NCI-H345 treated with DMSO at 0.1 percent for 48 hours (cell line): ENCODE measurements around the gene SPA17.

ENCODE experiments used
- DNase-seq: peaks from one replicate; lab custom pipeline; 2025; ENCODE audit not compliant: unreplicated experiment; lab: John Stamatoyannopoulos, UW

Gene SPA17

DNA sequence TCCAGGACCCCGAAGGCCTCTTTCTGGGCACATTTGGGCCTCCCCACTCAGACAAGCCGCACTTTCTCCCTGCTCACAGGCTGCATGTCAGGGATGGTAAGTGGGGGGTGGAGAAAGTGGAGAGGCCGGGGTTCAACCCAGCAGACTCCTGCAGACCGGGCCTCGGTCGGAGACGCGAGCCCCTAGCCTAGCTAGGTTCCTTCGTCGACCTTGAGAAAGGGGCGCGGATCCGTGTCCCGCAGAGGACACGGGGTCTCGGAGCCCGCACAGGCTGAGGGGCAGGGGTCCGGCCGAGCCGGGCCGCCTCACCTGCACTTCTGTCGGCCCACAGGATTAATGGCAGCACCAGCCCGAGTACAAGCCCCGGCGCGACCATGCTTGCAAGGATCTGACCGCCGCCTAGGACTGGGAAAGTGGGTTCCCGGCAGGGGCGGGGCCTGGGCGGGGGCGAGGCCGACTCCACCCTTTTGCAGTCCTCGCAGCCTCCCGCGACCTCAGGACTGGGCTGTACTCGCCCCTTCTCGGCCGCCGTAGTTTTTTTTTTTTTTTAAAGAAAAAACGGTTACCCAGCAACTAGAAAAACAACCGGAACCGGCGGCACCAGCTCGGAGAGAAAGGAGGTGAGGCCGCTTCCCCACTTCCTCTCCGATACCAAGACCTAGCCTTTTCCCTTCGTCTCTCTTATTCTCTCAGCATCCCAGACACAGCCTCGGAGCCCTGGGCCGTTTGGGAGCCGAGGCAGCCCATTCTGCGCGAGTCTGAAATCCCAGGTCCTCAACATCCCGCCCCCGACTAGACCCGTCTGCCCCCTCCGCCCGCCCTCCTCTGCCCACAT, at the start of gene SPA17, which contains the start of gene SIAE:
Gene SPA17 (plus strand): TSS at position 572 of the 835 bp plus-strand sequence. CDS start 1,361 bp downstream, outside the sequence.
Gene SIAE (minus strand): TSS at position 407 of the 835 bp plus-strand sequence. CDS start 31 bp downstream, at position 376.
- peak; percentile 76 for DNase-seq

DNA sequence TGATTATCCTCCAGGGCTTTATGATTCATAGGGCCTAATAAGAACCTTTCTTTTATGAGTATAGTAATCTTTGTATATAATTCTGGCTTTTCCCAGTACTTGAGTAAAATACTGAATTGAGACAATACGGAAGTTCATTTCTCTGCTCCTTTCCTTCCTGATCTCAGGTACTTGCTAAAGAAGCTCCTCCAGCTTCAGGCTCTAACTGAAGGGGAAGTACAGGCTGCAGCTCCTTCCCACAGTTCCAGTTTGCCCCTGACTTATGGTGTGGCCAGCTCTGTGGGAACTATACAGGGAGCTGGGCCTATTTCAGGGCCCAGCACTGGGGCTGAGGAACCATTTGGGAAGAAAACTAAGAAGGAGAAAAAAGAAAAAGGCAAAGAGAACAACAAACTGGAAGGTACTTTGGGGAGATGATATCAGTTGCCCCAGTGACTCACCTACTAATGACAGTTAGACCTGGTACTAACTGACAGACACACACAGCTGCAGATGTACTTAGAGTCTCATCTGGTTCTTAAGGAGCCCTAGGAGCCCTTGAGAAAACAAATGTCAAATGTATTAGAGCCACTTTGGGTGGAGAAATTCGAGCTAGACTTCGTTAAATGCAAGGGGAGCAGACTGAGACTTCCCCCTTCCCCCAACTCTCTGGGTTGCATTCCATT, 48.1 kb upstream of the SPA17 start:
- no peak for DNase-seq

DNA sequence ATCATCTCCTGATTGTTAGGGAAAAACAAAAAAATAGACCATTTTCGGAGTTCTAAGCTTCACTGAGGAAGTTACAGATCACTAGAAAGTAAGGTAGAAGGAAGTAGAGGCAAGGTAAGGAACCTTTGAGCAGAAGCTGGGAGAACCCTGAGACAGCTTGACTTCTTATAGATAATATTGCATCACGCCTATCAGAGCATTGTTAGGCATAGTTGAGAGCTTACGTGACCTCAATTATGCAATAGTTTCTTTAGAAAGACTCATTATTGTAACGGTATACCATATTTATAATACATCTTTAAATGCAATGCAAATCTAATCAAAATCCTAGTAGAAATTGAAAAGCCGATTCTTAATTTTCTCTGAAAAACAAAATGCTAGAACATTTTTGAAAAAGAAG, 46.2 kb upstream of the SPA17 start:
- DNase-seq: no peak

DNA sequence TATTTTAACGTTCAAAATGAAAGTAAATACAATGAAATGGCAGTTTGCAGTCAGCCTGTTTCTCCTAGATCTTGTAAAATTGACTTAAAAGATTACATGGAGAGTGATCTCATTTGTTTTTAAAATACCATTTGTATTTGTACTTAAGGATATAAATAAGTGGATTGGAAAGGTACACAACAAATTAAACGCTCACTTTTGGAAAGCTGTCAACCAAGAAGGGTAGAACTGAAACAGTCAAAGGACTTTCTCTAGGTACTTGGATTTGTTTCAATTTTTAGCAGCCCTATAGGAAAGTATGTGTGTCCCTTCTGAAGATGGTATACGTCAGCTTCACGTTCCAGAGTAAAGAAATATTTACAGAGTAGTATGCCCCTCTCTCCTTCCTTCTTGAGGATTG, 43.7 kb upstream of the SPA17 start:
- DNase-seq: no peak

DNA sequence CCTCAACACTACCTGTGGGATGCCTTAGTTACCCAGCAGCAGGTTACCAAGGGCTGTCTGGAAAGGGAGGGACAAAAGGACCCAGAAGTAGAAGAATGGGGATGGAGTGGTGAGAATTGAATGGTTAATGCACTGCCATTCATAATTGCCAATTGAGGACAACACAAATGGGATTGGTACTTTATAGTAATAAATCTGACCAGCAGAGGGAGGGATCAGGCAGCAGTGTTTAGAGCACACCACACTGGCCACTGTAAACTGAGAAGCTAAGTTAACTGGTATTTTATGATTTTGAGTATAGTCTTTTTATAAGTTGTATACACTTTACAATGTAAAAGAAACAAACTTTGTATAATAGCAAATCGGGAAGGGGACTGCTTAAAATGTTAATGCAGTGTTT, 40.3 kb upstream of the SPA17 start:
- DNase-seq: no peak

DNA sequence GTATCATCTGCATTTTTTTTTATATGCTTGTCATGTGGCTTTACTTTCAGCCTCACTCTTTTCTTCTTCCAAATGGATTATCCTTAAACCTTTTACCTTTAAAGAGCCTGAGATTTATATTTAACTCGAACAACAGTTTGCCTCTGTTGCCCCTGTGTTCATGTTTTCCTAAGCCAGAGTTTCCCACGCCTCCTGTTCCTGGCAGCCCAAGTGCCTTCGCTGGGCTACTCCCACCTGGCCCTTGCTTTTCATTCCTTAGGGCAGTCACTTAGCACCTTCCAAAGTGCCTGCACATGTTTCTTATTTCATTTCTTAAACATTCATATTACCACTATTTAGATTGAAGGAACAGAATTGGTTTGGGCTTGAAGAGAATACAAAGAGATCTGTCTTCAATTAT, 37.8 kb upstream of the SPA17 start:
- no peak for DNase-seq

DNA sequence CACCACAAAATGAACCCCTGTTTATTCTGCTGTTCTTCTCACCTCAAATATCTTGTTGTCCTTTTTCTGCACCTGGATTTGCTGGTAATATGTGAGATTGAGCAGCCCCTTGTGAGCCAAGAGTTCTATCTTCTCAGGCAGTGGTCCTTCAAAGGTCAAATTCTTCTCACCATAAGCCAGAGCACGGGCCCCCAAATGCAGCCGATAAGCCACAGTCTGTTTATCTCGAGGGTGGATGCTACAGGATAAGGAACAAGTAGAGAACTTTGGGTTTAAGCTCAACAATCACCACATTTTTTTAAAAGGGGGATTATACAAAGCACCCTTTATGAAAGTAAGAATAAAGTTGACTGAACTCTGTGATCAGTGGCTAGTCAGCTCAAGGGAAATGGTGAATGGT, 35.2 kb upstream of the SPA17 start:
- DNase-seq: no peak

DNA sequence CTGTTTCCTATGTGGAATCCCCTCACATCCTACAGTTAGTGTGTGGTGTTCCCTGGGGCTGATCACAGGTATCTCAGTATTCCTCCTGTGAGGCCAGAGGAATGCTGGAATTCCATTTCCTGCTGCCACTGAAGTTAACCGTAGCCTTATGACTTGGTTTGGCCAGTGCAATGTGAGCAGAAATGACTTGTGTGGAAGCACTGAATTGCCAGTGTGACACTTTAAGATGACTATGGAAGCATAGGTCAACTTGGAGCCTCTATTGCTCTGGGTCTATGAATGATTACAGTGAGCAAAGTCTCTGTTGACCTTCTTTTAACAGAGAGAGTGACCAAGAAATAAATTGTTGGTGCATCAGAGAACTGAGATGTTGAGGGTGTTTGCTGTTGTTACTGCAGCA, 34.5 kb upstream of the SPA17 start:
- DNase-seq: no peak

DNA sequence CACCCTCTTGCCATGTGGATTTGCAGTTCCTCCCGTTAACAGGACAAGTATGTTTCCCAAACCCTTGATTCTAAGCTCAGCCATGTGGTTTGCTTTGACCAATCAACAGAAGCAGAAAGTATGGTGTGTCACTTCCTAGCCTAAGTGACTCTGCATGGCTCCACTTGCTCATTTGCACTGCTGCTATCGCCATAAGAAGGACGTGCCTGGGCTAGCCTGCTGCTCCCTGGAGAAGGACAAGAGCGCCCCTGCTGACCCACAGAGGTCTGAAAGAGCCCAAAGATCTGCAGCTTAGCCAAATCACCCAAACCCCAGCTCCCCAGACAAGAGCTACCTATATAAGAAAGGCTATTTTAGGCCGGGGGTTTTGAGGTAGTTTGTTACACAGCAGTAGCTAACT, 33.0 kb upstream of the SPA17 start:
- no peak for DNase-seq

DNA sequence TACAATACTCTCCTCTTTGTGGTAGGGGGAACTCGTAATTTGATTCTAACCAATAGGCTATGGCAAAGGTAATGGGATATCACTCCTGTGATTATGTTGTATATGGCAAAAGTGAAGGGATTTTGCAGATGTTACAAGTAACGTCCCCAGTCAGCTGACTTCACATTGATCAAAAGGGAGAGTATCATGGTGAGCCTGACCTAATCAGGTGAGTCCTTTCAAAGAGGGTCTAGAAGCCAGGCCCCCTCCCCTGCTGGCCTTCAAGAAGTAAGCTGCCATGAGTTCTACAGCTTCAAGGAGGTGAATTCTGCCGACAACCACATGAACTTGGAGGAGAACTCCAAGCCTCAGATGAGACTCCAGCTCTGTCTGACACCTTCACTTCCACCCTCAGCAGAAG, 31.1 kb upstream of the SPA17 start:
- DNase-seq: no peak

DNA sequence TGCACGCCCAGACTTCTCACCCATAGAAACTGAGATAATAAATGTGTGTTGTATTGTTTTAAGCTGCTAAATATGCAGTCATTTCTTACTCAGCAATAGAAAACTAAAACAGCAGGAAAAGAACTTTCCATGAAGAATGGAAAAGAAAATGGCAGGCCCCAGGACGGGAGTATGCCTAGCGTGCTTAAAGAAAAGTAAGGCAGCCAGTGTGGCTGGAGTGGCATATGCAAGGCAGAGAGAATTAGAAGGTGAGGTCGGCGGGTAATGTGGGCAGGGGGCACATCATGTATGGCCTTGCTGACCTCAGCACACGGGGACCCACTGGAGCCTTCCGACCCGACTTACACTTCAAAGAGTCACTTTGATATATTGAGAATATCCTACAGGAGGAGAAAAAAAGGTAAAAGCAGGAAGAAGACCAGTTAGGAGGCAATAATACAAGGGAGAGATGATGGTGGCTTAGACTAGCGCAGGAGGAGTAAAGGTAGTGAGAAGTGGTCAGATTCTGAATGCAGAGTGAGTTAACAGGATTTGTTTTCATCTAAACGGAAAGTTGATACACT, 30.6 kb upstream of the SPA17 start:
- no peak for DNase-seq

DNA sequence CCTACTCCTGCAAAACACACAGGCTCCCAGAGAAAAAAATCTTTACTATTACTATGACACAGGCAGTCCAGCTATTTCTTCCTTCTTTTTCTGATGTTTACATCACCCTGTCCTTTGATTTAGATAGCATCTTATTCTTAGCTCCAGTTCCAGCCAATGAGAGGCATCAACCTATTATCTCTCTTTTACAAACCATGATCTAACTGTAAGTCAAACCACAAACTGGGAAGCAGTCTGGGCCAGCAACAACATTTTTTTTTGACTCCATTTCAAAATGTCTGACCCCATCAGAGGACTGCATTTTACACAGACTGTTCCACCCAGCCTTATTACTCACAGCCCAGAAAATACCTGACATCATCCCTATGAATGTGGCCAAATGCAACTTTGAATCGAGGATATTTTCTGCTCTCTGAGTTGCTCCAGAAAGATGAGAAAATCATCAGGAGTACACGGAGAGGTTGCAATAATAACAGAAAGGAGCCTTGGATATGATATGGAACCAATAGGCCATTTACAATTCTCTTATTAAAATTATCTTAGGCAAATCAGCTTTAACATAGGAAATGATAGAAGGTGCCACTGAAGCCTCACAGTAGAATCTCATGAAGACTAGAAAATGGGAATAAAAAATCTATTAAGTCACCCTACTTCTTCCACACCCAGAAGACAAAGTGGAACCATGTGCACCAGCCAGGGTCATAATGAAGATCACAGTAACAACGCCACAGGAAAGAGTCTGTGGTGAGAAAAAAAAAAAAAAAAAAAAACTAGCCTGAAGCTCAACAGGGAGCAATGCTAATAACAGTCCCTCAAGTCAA, 29.9 kb upstream of the SPA17 start:
- DNase-seq: no peak

DNA sequence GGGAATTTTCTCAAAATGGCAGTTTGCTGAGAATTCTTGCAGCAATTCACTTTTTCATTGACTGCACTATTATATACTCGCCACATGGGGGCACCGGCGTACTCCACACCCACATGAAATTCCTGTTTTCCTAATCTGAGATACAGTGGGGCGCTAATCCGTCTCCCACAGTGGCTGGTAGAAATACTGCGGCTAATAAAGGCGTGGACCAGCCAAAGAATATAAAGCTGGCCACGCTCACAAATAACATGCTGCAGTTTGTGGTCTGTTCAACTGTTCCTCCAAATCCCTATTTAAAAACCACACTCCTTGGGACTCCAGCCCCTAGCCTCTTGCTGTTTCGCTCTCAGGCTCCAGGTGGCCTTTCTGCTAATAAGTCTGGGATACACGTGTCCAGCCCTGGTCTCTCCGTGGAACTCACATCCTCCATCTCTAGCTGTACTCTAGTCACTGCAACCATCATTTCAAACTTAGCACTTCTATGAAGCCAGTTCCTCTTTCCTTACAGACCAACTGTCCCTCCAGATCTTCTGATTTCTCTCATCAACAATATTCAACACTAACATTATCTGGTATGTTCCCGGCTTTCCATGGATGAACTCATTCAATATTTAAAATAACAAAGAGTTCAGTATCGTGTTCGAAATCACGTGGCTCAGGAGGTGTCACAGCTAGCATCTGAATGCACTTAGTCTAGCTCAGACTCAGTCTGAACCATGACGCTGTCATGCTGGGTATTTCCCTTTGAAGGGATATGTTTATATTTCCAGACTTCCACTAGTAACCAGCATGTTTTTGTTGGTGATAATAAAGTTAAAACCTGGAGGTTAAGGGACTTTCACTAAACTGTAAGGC, 29.1 kb upstream of the SPA17 start:
- peak; percentile 43 for DNase-seq

DNA sequence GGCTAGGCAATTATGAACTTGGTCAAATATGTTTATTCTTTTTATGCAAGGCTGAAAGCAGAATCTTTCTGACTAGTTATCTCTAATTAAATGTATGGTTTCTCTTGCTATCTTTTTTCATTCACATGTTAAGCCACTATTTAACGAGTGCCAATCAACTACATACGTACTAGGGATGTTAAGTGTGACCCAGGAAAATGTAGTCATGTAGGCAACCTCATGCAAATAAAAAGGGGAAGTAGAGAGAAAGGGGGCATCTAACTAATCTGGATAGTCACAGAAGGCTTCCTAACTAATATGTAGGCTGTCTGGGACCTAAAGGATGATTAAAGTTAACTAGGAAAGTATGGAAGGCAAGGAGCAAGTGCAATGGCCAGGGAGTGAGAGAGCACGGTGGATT, 27.6 kb upstream of the SPA17 start:
- DNase-seq: no peak

DNA sequence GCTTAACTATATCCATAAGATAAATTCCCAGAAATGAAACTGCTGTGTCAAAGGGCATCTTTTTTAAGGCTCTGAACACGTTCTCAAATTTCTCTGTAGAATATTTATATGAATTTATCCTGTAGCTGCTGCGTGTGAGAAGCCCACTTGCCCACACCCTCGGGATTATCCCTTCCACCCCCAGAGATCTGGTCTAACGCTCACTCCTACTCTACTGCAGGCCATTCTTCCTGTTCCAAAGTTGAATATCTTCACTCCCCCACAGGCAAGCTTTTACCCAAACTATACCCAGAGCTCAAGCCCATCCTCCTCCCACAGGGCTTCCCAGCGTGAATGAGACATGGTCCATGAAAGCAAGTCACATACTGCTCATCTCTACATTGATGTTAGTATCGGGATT, 25.1 kb upstream of the SPA17 start:
- DNase-seq: no peak

DNA sequence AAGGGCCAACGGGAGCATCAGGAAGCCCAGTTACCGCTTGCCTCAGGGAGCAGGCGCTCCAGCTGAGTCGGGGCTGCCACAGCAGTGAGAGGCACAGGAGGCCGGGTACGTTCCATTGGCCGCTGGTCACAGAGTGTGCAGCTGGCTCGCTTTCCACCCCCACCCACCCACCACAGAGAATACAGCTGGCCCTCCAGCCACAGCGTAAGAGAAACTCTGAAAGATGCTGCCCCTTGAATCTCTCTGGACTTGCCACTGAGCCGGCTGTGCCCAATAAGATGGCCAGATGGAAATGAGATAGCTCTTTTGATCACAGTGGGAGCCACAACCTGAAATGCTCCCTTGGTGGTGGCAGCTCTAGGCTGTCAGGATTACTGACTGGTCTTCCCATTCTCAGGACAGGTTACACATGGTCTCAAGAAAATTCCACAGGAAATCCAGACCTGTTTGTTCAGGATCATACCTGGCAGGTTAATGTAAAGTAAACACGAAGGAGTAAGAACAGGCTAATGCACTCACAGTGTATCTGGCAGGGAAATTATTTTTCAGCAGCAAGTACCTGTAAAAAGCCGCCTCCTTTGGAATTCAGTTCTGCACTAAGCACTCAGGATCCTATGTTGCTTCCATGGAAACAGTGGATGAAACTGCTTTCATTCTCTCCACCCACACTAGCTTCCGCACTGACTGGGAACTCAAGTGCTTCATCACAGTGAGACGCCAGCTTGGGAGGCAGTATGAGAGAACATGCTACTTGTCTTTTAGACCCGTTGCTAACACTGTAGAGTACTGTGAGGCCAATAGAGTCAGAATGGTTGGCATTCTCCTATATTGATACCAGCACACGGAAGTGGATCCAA, 16.7 kb upstream of the SPA17 start:
- peak; percentile 19 for DNase-seq

DNA sequence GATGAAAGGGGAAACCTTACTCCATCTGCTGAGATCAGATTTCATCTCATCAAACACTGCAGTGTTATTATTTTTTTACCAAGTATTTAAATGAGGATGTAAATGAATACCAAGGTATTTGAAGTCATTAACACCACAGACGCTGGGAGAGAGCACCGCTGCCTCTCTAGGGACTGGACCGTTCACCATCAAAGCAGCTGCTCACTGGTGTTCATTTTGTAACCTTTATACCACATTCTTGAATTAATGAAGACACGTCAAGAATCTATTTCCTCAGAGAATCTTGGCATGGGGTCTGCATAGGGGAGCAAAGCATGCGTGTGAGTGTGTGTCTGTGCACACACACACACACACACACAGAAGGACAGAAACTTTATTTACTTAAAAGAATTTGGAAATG, 15.8 kb upstream of the SPA17 start:
- no peak for DNase-seq

DNA sequence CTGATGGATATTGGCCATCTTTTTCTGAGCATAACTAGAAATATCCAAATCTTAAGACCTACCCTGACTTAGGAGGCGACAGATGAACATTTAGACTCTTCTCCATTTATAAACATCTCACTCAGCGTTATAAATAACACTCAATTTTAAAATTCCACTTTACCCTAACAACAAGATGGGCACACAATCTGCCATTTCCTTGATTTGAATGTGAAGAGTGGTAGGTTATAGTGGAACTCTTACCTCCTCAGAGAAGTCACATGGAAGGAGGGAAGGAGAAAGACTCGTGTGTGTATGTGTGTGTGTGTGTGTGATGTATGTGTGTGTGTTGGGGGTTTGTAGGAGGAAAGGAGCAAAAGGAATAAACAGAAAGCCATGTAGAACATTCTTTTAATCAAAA, 15.2 kb upstream of the SPA17 start:
- no peak for DNase-seq

DNA sequence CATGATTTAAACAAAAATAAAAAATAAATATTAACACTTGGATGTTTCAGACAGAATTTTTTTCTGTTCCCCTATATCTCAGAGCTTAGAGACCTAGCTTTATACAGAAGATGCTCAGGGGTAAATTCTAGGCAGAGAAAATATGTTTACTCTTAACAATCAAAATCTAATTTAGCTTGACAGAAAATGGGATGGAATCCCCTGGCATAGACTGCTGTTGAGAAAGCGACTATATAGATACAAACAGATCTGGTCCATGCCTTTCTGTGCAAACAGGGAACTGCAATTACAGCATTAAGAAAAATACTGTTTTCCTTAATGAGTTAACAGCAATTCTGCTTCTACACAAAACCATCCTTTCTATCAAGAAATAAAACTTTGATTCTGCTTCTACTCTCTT, 14.7 kb upstream of the SPA17 start:
- DNase-seq: no peak
